ENCODE results near the gene NEU3. TPM values are rescaled to one million over a fixed set of nuclear protein-coding genes. Genes with fewer than 3 reads are reported as not detected.

Gene NEU3
- total and polyA plus RNA-seq, 4 donors: 2.7 to 9.5 (median 5.3) TPM

DNA sequence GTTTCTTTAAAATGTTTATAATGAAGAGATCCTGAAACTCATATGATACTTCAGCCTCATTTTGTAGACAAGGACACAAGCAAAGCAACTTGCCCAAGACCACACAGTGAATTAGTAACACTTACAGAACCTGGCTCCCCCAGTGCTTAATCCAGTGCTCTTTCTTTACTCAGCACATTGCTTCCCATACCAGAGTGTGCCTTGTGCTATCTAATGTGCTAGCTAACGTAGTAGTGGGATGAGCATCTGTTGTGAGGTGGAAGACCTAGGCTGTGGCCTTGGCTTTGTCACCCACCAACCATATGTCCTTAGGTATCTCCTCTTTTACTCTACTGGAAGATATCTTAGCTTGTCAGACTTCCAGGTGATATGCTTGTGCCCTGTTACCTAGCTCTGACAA is 34.5 kb upstream of the NEU3 start:
- TF ChIP-seq, protein P1, sequence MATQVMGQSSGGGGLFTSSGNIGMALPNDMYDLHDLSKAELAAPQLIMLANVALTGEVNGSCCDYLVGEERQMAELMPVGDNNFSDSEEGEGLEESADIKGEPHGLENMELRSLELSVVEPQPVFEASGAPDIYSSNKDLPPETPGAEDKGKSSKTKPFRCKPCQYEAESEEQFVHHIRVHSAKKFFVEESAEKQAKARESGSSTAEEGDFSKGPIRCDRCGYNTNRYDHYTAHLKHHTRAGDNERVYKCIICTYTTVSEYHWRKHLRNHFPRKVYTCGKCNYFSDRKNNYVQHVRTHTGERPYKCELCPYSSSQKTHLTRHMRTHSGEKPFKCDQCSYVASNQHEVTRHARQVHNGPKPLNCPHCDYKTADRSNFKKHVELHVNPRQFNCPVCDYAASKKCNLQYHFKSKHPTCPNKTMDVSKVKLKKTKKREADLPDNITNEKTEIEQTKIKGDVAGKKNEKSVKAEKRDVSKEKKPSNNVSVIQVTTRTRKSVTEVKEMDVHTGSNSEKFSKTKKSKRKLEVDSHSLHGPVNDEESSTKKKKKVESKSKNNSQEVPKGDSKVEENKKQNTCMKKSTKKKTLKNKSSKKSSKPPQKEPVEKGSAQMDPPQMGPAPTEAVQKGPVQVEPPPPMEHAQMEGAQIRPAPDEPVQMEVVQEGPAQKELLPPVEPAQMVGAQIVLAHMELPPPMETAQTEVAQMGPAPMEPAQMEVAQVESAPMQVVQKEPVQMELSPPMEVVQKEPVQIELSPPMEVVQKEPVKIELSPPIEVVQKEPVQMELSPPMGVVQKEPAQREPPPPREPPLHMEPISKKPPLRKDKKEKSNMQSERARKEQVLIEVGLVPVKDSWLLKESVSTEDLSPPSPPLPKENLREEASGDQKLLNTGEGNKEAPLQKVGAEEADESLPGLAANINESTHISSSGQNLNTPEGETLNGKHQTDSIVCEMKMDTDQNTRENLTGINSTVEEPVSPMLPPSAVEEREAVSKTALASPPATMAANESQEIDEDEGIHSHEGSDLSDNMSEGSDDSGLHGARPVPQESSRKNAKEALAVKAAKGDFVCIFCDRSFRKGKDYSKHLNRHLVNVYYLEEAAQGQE (IDR thresholded peaks at IDR 0.05): no peak
- TF ChIP-seq TAF1 (conservative IDR thresholded peaks at IDR 0.05) (no peak), JUND (IDR thresholded peaks at IDR 0.05) (no peak), EGR1 (IDR thresholded peaks at IDR 0.05; ENCODE audit: low read depth in 2 of 2) (no peak), FOXA1 (IDR thresholded peaks at IDR 0.05) (no peak), RAD21 (IDR thresholded peaks at IDR 0.05) (no peak), NR2F2 (IDR thresholded peaks at IDR 0.05) (no peak), GABPA (IDR thresholded peaks at IDR 0.05 in 1 of 2, conservative IDR thresholded peaks at IDR 0.05 in 1 of 2) (no peak)
- TF ChIP-seq, protein P2, sequence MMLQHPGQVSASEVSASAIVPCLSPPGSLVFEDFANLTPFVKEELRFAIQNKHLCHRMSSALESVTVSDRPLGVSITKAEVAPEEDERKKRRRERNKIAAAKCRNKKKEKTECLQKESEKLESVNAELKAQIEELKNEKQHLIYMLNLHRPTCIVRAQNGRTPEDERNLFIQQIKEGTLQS (IDR thresholded peaks at IDR 0.05): no peak
- TF ChIP-seq, protein P3, sequence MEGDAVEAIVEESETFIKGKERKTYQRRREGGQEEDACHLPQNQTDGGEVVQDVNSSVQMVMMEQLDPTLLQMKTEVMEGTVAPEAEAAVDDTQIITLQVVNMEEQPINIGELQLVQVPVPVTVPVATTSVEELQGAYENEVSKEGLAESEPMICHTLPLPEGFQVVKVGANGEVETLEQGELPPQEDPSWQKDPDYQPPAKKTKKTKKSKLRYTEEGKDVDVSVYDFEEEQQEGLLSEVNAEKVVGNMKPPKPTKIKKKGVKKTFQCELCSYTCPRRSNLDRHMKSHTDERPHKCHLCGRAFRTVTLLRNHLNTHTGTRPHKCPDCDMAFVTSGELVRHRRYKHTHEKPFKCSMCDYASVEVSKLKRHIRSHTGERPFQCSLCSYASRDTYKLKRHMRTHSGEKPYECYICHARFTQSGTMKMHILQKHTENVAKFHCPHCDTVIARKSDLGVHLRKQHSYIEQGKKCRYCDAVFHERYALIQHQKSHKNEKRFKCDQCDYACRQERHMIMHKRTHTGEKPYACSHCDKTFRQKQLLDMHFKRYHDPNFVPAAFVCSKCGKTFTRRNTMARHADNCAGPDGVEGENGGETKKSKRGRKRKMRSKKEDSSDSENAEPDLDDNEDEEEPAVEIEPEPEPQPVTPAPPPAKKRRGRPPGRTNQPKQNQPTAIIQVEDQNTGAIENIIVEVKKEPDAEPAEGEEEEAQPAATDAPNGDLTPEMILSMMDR (IDR thresholded peaks at IDR 0.05; ENCODE audit: low read depth, low read length, missing input control): no peak
- no peaks in the 10 kb centered on the region for H3K27me3 ChIP-seq (ENCODE audit: control insufficient read depth in 4 of 4, insufficient read depth in 4 of 4, low read length in 3 of 4)
- no peak overlapping the region for H3K4me3 ChIP-seq (ENCODE audit: low read depth in 1 of 3, low read length in 3 of 3)
- peaks cover 0 to 5% (median 1%) of the 10 kb centered on the region in 4 donors for H3K36me3 ChIP-seq (ENCODE audit: control insufficient read depth in 4 of 4, insufficient read depth in 3 of 4, low read depth in 1 of 4, low read length in 3 of 4)
- no peak overlapping the region for H3K27ac ChIP-seq (ENCODE audit: low read depth in 1 of 2, low read length in 2 of 2)
- peaks cover 7 to 21% (median 14%) of the 10 kb centered on the region in 4 donors for H3K4me1 ChIP-seq (ENCODE audit: control insufficient read depth in 4 of 4, insufficient read depth in 4 of 4, low read length in 3 of 4)
- H3K9me3 ChIP-seq (ENCODE audit: control insufficient read depth in 4 of 4, low read length in 3 of 4): no peaks in the 10 kb centered on the region
- H3K9ac ChIP-seq (ENCODE audit: low read depth in 1 of 2, low read length in 2 of 2): no peak overlapping the region
- WGBS: 95% methylated on average over 1 of the region's 1 CpG
- no peak for DNase-seq (ENCODE audit: low spot score)

DNA sequence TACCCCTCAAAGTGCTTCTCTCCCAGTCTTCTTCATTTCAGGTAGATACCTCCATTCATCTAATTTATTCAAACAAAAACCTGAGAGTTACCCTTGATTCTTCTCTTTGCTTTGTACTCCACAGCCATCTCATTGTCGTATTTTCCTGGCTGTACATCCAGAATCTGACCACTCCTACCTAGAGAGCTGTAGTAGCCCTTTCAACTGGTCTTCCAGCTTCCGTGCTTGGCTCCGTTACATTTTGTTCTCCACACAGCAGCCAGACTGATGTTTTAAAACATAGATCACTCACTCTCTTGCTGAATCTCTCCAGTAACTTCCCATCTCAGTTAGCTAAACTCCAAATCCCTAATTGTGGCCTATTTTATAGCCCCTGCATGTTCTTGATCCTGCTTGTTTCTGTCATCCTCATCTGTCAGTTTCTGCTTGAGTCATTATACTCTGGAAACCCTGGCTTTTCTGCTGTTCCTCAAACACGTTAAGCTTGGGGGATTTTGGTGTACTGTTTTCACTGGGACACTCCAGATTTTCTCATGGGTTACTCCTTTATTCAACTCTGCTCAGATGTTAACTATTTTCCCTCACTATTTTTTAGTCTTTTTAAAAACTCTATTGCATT is 32.2 kb upstream of the NEU3 start:
- Histone ChIP-seq H3K4me1 (ENCODE audit: control insufficient read depth in 4 of 4, insufficient read depth in 4 of 4, low read length in 3 of 4) (peaks cover 0 to 2% (median under 1%) of the 10 kb centered on the region in 4 donors), H3K9ac (ENCODE audit: low read depth in 1 of 2, low read length in 2 of 2) (no peak overlapping the region), H3K27ac (ENCODE audit: low read depth in 1 of 2, low read length in 2 of 2) (no peak overlapping the region), H3K27me3 (ENCODE audit: control insufficient read depth in 4 of 4, insufficient read depth in 4 of 4, low read length in 3 of 4) (no peaks in the 10 kb centered on the region), H3K36me3 (ENCODE audit: control insufficient read depth in 4 of 4, insufficient read depth in 3 of 4, low read depth in 1 of 4, low read length in 3 of 4) (peaks cover 0 to 5% (median 1%) of the 10 kb centered on the region in 4 donors), H3K4me3 (ENCODE audit: low read depth in 1 of 3, low read length in 3 of 3) (no peak overlapping the region), H3K9me3 (ENCODE audit: control insufficient read depth in 4 of 4, low read length in 3 of 4) (no peaks in the 10 kb centered on the region)
- DNase-seq (ENCODE audit: low spot score): no peak
- TF ChIP-seq RAD21 (IDR thresholded peaks at IDR 0.05) (no peak), NR2F2 (IDR thresholded peaks at IDR 0.05) (no peak), SP1 (IDR thresholded peaks at IDR 0.05) (no peak), YY1 (IDR thresholded peaks at IDR 0.05) (no peak)
- TF ChIP-seq, protein P3 (IDR thresholded peaks at IDR 0.05; ENCODE audit: low read depth, low read length, missing input control): no peak
- TF ChIP-seq, protein P4, sequence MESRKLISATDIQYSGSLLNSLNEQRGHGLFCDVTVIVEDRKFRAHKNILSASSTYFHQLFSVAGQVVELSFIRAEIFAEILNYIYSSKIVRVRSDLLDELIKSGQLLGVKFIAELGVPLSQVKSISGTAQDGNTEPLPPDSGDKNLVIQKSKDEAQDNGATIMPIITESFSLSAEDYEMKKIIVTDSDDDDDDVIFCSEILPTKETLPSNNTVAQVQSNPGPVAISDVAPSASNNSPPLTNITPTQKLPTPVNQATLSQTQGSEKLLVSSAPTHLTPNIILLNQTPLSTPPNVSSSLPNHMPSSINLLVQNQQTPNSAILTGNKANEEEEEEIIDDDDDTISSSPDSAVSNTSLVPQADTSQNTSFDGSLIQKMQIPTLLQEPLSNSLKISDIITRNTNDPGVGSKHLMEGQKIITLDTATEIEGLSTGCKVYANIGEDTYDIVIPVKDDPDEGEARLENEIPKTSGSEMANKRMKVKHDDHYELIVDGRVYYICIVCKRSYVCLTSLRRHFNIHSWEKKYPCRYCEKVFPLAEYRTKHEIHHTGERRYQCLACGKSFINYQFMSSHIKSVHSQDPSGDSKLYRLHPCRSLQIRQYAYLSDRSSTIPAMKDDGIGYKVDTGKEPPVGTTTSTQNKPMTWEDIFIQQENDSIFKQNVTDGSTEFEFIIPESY (IDR thresholded peaks at IDR 0.05): no peak
- WGBS: 83% methylated on average over 4 of the region's 4 CpGs
